PC-9 (cell line): ENCODE measurements around the gene NFAM1.

Source experiments
- EZH2 ChIP-seq: fragments of 200-600 bp; sonication (generic); IDR thresholded peaks from 2 replicates; pipeline ENCODE4 v1.8.0; 2017; ENCODE audit warnings: antibody characterized with exemption, low read depth
- TF ChIP-seq, protein P1 (sequence below): fragments of 200-600 bp; sonication (generic); conservative IDR thresholded peaks from 2 replicates; pipeline ENCODE4 v1.6.1; 2017; ENCODE audit warnings: mixed run types, antibody characterized with exemption, mild to moderate bottlenecking, moderate library complexity

DNA sequence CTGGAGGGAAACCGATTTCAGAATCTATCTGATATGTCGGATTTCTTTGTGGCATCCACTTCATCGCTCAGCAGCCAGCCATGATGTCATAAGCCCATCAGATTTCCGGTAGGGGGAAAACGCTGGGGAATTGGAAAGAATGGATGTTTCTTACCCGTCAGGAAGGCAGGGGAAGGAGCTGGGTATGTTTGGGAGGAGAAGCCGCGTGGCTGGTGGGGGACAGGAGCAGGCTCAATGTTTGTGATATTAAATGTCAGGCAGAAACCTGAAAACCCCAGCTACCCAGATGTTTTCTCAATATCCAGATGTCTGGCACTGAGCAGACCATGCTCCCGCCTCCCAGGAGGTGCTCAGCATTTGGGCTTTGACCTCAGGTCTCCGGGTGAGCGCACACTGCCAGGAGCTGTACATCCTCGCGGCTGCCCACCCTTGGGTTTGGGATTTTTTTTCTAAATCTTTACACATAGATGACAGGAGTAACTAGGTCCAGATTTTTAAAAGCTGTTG, 67.5 kb downstream of the NFAM1 start:
- TF ChIP-seq, protein P1, sequence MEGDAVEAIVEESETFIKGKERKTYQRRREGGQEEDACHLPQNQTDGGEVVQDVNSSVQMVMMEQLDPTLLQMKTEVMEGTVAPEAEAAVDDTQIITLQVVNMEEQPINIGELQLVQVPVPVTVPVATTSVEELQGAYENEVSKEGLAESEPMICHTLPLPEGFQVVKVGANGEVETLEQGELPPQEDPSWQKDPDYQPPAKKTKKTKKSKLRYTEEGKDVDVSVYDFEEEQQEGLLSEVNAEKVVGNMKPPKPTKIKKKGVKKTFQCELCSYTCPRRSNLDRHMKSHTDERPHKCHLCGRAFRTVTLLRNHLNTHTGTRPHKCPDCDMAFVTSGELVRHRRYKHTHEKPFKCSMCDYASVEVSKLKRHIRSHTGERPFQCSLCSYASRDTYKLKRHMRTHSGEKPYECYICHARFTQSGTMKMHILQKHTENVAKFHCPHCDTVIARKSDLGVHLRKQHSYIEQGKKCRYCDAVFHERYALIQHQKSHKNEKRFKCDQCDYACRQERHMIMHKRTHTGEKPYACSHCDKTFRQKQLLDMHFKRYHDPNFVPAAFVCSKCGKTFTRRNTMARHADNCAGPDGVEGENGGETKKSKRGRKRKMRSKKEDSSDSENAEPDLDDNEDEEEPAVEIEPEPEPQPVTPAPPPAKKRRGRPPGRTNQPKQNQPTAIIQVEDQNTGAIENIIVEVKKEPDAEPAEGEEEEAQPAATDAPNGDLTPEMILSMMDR, result no peak
- TF ChIP-seq EZH2, result no peak
